ENCODE data around the gene DNAAF1.

The DNAAF1 gene

GRCh38 chr16:84194470-84195200 is 49.5 kb downstream of the DNAAF1 start:
- no peak overlapping the region for H3K4me3 ChIP-seq (ENCODE audit: low read length)
- TF ChIP-seq CTCF (conservative IDR thresholded peaks at IDR 0.05; ENCODE audit: low read length): no peak
- no peak for DNase-seq (ENCODE audit: low read depth)

GRCh38 chr16:84195201-84196093 is 50.3 kb downstream of the DNAAF1 start:
- no peak overlapping the region for H3K4me3 ChIP-seq (ENCODE audit: low read length)
- DNase-seq (ENCODE audit: low read depth): no peak
- no peak for TF ChIP-seq CTCF (conservative IDR thresholded peaks at IDR 0.05; ENCODE audit: low read length)

DNA sequence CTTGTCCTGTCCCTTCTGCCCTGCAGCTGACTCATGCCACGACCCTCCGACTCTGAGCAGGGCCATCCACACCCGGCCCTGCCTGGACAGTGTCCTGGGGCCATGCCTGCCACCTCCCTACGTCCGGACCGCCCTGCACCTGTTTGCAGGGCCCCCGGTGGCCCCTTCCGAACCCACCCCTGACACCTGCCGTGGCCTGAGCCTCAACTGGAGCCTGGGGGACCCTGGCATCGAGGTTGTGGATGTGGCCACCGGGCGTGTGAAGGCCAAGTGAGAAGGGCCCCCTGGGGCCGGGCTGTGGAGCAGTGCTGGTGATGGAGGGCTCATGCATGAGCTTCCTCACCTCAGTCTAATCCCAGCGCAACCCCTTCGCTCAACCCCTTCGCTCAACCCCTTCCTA is 51.0 kb downstream of the DNAAF1 start:
- TF ChIP-seq CTCF (conservative IDR thresholded peaks at IDR 0.05; ENCODE audit: low read length): no peak
- DNase-seq (ENCODE audit: low read depth): no peak
- H3K4me3 ChIP-seq (ENCODE audit: low read length): no peak overlapping the region

DNA sequence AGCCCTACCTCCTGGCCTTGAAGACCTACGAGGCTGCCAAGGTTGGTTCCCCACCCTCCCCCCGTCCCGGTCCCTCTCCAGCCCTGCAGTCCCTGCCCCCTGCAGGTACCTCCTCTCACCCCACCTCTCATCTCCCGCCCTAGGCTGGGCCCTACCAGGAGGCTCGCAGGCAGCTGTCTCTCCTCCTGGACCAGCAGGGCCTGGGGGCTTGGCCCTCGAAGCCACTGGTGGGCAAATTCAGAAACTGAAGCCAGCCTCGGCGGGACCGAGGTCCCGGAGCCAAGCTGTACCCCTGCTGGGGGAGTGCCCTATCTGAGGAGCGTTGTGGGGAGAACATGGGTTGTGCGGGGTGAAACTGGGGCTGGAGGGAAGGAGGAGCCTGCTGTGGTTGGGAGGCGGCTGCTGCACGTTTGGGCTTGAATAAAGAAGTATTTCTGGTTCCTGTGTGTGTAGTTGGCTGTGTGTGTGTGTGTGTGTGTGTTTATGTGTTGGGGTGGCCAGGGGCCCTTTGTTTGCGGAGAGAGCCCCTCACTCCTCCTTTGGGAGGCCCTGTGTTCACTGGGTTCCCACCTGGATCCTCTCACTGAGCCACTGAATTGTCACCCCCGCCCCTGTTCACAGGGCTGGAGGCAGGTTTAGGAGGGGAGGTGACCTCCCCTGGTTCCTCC is 51.8 kb downstream of the DNAAF1 start:
- H3K4me3 ChIP-seq (ENCODE audit: low read length): no peak overlapping the region
- no peak for TF ChIP-seq CTCF (conservative IDR thresholded peaks at IDR 0.05; ENCODE audit: low read length)
- DNase-seq (ENCODE audit: low read depth): no peak

GRCh38 chr16:84197466-84198128 is 52.5 kb downstream of the DNAAF1 start:
- no peak for TF ChIP-seq CTCF (conservative IDR thresholded peaks at IDR 0.05; ENCODE audit: low read length)
- H3K4me3 ChIP-seq (ENCODE audit: low read length): no peak overlapping the region
- DNase-seq (ENCODE audit: low read depth): no peak

DNA sequence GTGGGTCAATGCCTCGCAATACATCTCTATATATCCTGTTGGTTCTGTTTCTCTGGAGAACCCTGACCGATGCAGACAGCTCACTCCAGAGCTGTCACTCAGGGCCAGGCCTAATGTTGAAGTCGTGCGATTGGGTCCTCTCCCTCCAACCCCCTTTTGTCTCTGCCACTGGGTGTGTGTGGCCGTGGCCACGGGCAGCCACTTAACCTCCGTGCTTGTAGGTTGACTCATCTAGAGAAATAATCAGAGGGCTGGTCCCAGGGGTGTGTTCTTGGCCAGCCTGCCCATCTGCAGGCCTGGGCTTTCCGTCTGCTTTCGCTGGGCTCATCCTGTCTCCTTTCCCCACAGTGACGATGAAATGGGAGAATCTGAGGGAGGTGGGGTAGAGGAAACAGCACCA is 53.3 kb downstream of the DNAAF1 start:
- no peak overlapping the region for H3K4me3 ChIP-seq (ENCODE audit: low read length)
- TF ChIP-seq CTCF (conservative IDR thresholded peaks at IDR 0.05; ENCODE audit: low read length): no peak
- DNase-seq (ENCODE audit: low read depth): peak; percentile 47
